Sigmoid colon (tissue), 4 donors: ENCODE results near the gene ZNF280B.

ENCODE experiments used
- EP300 ChIP-seq, 4 donors: sonication (generic); formaldehyde crosslinking; IDR thresholded peaks; one replicate each; pipeline ENCODE4 v1.6.1; 2017; ENCODE audit warnings: antibody characterized with exemption in 4 of 4
- POLR2A ChIP-seq, 2 donors: fragments of 450-650 bp; IDR thresholded peaks; one replicate each; pipeline ENCODE4 v1.6.1; 2016; ENCODE audit warnings: antibody characterized with exemption in 2 of 2, mild to moderate bottlenecking in 2 of 2, moderate library complexity in 2 of 2
- POLR2AphosphoS5 ChIP-seq, 4 donors: sonication (generic); formaldehyde crosslinking; IDR thresholded peaks; one replicate each; pipeline ENCODE4 v1.6.1; 2017; ENCODE audit warnings: antibody characterized with exemption in 4 of 4
- TF ChIP-seq, protein P1 (sequence below), 4 experiments: fragments of 450-650 bp in 3 of 4; fragments of 200-600 bp in 1 of 4; IDR thresholded peaks; one replicate each; pipeline ENCODE4 v1.5.1; 2016 to 2019; ENCODE audit warnings: antibody characterized with exemption in 4 of 4, mild to moderate bottlenecking in 3 of 4, moderate library complexity in 2 of 4

- TF ChIP-seq, protein P1, sequence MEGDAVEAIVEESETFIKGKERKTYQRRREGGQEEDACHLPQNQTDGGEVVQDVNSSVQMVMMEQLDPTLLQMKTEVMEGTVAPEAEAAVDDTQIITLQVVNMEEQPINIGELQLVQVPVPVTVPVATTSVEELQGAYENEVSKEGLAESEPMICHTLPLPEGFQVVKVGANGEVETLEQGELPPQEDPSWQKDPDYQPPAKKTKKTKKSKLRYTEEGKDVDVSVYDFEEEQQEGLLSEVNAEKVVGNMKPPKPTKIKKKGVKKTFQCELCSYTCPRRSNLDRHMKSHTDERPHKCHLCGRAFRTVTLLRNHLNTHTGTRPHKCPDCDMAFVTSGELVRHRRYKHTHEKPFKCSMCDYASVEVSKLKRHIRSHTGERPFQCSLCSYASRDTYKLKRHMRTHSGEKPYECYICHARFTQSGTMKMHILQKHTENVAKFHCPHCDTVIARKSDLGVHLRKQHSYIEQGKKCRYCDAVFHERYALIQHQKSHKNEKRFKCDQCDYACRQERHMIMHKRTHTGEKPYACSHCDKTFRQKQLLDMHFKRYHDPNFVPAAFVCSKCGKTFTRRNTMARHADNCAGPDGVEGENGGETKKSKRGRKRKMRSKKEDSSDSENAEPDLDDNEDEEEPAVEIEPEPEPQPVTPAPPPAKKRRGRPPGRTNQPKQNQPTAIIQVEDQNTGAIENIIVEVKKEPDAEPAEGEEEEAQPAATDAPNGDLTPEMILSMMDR (IDR thresholded peaks at IDR 0.05), result no peak
- no peak for TF ChIP-seq POLR2A (IDR thresholded peaks at IDR 0.05)
- TF ChIP-seq POLR2AphosphoS5 (IDR thresholded peaks at IDR 0.05), result no peak
- TF ChIP-seq EP300 (IDR thresholded peaks at IDR 0.05), result no peak
These were observed 10.3 kb downstream of the ZNF280B start for GRCh38 chr22:22498267-22498666.
